HCT116 (cell line): ENCODE measurements around the gene NEB.

Experiments
- CEBPB ChIP-seq: IDR thresholded peaks from 2 replicates; pipeline ENCODE4 v1.6.1; 2012; ENCODE audit warnings: low read depth
- EGR1 ChIP-seq: IDR thresholded peaks from 2 replicates; pipeline ENCODE4 v1.6.1; 2012; ENCODE audit warnings: low read depth
- EZH2 ChIP-seq: fragments of 200-600 bp; sonication (generic); IDR thresholded peaks from 2 replicates; pipeline ENCODE4 v1.6.1; 2017; ENCODE audit warnings: antibody characterized with exemption, mixed run types
- FOSL1 ChIP-seq: IDR thresholded peaks from 2 replicates; pipeline ENCODE4 v1.6.1; 2012; ENCODE audit warnings: low read depth
- JUND ChIP-seq: IDR thresholded peaks from 2 replicates; pipeline ENCODE4 v1.6.1; 2012
- POLR2A ChIP-seq: IDR thresholded peaks from 2 replicates; pipeline ENCODE4 v1.7.0; 2011; ENCODE audit warnings: borderline replicate concordance; ENCODE audit not compliant: insufficient read depth, insufficient read length; ENCODE audit errors: extremely low read depth
- POLR2AphosphoS5 ChIP-seq: IDR thresholded peaks from 2 replicates; pipeline ENCODE4 v1.6.1; 2011; ENCODE audit warnings: mild to moderate bottlenecking, low read depth, low read length, moderate library complexity
- SP1 ChIP-seq: IDR thresholded peaks from 2 replicates; pipeline ENCODE4 v1.6.1; 2012; ENCODE audit warnings: low read depth
- SRF ChIP-seq: IDR thresholded peaks from 2 replicates; pipeline ENCODE4 v1.6.1; 2012; ENCODE audit warnings: low read depth
- ZNF274 ChIP-seq: fragments of 200-500 bp; sonication (Bioruptor generic); IDR thresholded peaks from 2 replicates; pipeline ENCODE4 v1.6.1; 2014; ENCODE audit warnings: mild to moderate bottlenecking, low read depth, low read length, inconsistent platforms
- TF ChIP-seq, protein P1 (sequence below): IDR thresholded peaks from 2 replicates; pipeline ENCODE4 v1.6.1; 2012
- TF ChIP-seq, protein P2 (sequence below), 3 experiments: fragments of 200-600 bp in 1 of 3; sonication (generic) in 1 of 3; IDR thresholded peaks in 2 of 3; conservative IDR thresholded peaks in 1 of 3; 2 replicates each; pipeline ENCODE4 v1.5.1; 2012 to 2017; ENCODE audit warnings: low read depth in 2 of 3, low read length in 2 of 3, antibody characterized with exemption in 1 of 3, borderline replicate concordance in 1 of 3, control low read depth in 1 of 3, mild to moderate bottlenecking in 1 of 3, mixed read lengths in 1 of 3, mixed run types in 1 of 3, moderate library complexity in 1 of 3; ENCODE audit not compliant: insufficient read depth in 1 of 3
- TF ChIP-seq, protein P3 (sequence below): IDR thresholded peaks from 2 replicates; pipeline ENCODE4 v1.6.1; 2012; ENCODE audit warnings: low read depth
- TF ChIP-seq, protein P4 (sequence below): IDR thresholded peaks from 2 replicates; pipeline ENCODE4 v1.6.1; 2011; ENCODE audit warnings: mild to moderate bottlenecking, low read length, moderate library complexity; ENCODE audit not compliant: insufficient replicate concordance; ENCODE audit errors: extremely low read depth

DNA sequence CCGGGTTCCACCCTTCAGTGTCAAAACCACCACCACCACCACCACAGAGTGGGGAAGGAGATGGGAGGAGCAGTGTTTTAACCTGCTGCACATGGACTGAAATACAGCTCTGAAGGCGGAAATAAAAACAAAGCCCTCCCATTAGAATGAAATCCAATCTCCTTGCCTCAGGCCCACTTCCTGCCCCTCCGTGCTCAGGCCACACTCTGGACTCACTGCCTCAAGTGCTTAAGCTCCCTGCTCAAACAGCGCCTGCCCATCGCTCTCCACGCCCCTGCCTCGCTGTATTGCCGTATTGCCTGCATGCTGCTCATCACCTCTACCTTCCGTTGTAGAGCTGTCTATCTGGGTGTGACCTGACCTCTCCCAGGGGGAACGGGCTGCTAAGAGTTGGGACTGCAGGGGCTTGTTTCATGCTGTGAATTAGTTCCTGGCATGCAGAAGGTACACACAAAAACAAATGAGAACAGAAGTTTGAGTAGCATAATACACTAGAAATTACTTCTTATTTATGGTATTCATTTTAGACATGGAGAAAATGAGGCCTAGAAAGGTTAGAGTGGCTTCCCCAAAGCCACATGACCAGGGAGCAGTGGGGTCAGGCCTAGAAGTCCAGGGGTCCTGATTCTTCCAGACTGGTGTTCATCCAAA lies 31.6 kb upstream of the NEB start:
- TF ChIP-seq POLR2AphosphoS5 (no peak), SP1 (no peak), EZH2 (no peak), SRF (no peak), EGR1 (no peak), POLR2A (no peak), CEBPB (no peak), JUND (no peak), FOSL1 (no peak), ZNF274 (no peak)
- TF ChIP-seq, protein P1, sequence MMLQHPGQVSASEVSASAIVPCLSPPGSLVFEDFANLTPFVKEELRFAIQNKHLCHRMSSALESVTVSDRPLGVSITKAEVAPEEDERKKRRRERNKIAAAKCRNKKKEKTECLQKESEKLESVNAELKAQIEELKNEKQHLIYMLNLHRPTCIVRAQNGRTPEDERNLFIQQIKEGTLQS = no peak
- TF ChIP-seq, protein P2, sequence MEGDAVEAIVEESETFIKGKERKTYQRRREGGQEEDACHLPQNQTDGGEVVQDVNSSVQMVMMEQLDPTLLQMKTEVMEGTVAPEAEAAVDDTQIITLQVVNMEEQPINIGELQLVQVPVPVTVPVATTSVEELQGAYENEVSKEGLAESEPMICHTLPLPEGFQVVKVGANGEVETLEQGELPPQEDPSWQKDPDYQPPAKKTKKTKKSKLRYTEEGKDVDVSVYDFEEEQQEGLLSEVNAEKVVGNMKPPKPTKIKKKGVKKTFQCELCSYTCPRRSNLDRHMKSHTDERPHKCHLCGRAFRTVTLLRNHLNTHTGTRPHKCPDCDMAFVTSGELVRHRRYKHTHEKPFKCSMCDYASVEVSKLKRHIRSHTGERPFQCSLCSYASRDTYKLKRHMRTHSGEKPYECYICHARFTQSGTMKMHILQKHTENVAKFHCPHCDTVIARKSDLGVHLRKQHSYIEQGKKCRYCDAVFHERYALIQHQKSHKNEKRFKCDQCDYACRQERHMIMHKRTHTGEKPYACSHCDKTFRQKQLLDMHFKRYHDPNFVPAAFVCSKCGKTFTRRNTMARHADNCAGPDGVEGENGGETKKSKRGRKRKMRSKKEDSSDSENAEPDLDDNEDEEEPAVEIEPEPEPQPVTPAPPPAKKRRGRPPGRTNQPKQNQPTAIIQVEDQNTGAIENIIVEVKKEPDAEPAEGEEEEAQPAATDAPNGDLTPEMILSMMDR (IDR thresholded peaks at IDR 0.05 in 2 of 3, conservative IDR thresholded peaks at IDR 0.05 in 1 of 3; ENCODE audit: borderline replicate concordance in 1 of 3, insufficient read depth in 1 of 3, low read depth in 2 of 3, low read length in 2 of 3) = no peak
- TF ChIP-seq, protein P3, sequence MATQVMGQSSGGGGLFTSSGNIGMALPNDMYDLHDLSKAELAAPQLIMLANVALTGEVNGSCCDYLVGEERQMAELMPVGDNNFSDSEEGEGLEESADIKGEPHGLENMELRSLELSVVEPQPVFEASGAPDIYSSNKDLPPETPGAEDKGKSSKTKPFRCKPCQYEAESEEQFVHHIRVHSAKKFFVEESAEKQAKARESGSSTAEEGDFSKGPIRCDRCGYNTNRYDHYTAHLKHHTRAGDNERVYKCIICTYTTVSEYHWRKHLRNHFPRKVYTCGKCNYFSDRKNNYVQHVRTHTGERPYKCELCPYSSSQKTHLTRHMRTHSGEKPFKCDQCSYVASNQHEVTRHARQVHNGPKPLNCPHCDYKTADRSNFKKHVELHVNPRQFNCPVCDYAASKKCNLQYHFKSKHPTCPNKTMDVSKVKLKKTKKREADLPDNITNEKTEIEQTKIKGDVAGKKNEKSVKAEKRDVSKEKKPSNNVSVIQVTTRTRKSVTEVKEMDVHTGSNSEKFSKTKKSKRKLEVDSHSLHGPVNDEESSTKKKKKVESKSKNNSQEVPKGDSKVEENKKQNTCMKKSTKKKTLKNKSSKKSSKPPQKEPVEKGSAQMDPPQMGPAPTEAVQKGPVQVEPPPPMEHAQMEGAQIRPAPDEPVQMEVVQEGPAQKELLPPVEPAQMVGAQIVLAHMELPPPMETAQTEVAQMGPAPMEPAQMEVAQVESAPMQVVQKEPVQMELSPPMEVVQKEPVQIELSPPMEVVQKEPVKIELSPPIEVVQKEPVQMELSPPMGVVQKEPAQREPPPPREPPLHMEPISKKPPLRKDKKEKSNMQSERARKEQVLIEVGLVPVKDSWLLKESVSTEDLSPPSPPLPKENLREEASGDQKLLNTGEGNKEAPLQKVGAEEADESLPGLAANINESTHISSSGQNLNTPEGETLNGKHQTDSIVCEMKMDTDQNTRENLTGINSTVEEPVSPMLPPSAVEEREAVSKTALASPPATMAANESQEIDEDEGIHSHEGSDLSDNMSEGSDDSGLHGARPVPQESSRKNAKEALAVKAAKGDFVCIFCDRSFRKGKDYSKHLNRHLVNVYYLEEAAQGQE = no peak
- TF ChIP-seq, protein P4, sequence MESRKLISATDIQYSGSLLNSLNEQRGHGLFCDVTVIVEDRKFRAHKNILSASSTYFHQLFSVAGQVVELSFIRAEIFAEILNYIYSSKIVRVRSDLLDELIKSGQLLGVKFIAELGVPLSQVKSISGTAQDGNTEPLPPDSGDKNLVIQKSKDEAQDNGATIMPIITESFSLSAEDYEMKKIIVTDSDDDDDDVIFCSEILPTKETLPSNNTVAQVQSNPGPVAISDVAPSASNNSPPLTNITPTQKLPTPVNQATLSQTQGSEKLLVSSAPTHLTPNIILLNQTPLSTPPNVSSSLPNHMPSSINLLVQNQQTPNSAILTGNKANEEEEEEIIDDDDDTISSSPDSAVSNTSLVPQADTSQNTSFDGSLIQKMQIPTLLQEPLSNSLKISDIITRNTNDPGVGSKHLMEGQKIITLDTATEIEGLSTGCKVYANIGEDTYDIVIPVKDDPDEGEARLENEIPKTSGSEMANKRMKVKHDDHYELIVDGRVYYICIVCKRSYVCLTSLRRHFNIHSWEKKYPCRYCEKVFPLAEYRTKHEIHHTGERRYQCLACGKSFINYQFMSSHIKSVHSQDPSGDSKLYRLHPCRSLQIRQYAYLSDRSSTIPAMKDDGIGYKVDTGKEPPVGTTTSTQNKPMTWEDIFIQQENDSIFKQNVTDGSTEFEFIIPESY = no peak
